Stimulated activated CD4-positive, alpha-beta T cell treated with anti-CD3 and anti-CD28 coated beads, Interleukin-4, amount 100 ng/mL, for 48 hours (primary cell): ENCODE results near the gene ELOVL1.

Source experiments
- DNase-seq, 2 donors: peaks; one replicate each; pipeline ENCODE4 v3.0.0-alpha.2; 2020; ENCODE audit warnings: low read depth in 2 of 2

The ELOVL1 gene

DNA sequence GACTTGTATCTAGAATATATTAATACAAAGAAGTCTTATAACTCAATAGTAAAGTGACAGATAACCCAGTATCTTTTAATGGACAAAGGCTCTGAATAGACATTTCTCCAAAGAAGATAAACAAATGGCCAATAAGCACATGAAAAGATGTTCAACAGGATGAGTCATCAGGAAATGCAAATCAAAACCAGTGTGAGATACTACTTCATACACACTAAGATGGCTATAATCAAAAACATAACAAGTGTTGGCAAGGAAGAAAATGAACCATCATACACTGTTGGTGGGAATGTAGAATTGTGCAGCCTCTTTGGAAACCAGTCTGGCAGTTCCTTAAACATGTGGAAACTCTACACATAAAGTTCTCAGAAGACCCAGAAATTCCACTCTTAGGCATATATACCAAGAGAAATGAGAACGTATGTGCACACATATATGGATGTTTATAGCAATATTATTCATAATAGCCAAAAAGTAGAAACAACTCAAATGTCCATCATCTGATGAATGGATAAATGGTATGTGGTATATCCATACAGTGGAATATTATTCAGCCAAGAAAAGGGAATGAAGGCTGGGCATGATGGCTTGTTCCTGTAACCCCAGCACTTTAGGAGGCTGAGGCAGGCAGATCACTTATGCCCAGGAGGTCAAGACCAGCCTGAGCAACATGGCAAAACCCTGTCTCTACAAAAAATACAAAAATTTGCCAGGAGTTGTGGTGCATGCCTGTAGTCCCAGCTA is 40.1 kb downstream of the ELOVL1 start:
- DNase-seq: no peak

DNA sequence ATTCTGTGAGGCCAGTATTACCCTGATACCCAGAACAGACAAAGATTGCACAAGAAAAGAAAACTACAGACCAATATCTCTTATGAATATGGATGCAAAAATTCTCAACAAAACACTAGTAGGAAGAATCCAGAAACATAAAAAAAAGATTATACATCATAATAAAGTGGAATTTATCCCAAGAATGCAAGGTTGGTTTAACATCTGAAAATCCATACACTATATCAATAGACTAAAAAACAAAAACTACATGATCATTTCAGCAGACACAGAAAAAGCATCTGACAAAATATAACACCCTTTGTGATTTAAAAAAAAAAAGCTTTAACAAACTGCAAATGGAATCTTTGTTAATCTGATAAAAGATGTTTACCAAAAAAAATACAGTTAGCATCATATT is 42.4 kb downstream of the ELOVL1 start:
- no peak for DNase-seq

DNA sequence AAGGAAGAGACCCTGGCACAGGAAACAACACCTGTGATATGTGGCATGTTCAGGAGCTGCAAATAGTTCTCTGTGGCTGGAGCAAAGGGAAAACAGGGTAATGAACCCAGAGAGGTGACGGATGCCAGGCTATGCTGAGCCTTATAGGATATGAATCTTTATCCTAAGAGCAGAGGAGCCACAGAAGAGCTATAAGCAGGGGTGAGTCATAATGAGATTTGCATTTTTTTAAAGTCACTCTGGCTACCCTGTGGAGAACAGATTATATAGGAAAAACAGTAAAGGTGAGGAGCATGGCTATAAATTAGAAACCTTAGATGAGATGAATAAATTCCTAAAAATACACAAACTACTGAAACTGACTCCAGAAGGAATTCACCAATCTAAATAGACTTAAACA is 43.0 kb downstream of the ELOVL1 start:
- DNase-seq: no peak

DNA sequence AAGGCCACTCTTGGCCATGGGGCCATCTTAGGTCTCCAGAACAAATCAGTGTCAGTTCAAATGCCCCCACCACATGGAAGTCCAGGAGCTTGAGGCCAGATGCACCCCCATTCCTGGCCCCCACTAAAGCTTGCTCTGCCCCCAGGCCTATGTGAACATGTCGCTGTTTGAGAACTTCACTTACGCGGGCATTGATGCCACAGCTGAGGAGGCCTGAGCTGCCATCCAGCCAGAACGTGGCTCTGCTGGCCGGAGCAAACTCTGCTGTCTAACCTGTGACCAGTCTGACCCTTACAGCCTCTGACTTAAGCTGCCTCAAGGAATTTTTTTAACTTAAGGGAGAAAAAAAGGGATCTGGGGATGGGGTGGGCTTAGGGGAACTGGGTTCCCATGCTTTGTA is 45.3 kb downstream of the ELOVL1 start:
- no peak for DNase-seq

DNA sequence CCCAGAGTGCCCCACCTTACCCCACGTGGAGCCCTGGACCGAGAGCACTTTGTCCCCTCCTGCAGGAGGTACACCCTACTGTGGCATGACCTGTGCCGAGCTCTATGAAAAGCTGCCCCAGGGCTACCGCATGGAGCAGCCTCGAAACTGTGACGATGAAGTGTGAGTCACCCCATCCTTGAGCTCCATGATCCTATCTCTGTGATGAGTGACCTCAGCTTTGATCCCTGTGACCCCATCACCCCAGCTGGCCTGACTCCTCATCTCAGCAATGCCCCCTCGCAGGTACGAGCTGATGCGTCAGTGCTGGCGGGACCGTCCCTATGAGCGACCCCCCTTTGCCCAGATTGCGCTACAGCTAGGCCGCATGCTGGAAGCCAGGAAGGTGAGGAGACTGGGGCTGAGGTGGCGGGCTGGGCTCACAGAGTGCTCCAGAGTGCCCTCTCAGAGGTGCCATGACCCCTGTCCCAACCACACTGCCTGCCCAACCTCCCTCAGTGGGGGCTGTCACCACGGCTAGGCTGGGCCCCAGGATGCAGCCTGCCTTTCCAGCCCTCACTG is 46.4 kb downstream of the ELOVL1 start:
- DNase-seq: no peak

DNA sequence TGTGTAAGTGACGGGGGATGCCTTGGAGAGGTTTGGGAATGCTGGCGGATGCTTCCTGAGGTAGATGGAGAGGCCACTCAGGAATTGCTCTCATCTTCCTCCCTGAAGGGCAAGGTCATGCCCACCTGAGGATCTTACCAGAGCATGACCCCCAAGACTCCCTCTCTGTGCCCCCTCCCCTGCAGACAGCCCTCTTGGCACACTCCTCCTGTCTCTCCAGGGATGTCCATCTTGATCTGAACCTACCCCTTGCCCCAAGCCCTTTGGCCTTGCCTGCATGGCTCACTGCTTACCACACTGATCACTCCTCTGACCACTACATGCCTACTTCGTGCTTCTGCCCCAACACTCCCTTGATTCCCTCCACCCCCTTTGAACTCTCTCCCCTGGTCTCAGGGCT is 48.0 kb downstream of the ELOVL1 start:
- DNase-seq: no peak

DNA sequence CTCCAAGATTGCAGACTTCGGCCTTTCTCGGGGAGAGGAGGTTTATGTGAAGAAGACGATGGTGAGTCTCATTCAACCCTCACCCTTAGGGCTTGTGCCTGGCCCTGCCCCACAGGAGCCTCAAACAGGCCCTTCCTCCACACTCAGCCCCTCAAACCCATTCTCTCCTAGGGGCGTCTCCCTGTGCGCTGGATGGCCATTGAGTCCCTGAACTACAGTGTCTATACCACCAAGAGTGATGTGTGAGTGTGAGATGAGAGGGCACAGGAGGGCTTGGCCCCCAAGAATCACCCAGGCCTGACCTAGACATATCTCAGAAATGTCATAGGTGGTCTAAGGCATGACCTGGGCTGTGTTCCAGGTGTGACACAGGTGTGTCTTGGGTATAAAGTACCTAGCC is 48.5 kb downstream of the ELOVL1 start:
- DNase-seq: no peak

DNA sequence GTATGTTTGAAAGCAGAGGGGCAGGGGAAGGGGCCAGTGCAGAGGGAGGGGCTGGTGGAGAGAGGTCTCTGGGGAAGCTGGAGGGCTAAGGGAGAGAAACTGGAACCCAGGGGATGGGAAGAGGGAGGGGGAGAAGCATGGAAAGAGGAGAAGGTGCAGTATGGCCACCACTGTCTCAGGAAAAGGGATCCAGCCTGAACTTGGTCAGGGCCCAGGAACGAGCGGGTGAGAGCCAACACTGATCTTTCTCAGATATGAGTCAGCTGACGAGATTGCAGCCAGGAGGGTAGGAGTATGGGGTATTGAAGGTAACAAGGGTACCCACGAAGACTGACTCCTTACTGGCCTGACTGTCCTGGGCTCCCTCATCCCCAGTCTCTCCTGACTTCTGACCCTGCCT is 49.0 kb downstream of the ELOVL1 start:
- no peak for DNase-seq

DNA sequence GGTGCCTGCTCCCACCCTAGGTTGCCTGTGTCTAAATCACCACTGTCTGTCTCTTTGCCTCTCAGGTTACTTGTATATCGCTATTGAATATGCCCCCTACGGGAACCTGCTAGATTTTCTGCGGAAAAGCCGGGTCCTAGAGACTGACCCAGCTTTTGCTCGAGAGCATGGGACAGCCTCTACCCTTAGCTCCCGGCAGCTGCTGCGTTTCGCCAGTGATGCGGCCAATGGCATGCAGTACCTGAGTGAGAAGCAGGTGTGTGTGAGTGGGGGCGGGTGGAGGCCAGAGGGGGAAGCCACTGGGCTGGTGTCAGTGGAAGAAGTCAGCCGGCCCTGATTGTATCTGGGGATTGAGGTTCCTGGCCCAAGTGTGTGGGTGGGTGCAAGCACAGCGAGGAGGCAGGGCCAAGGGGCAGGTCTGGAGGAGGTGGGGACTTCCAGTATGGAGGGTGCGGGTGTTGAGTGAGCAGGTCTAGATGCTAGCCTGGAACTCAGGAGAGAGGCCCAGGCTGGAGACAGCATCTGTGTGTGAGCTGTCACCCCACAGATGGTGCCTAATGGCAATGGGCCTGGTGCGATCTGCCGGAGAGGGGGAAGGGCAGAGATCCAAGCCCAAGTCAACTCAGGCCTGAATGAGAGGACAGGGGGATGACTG is 49.9 kb downstream of the ELOVL1 start:
- no peak for DNase-seq

DNA sequence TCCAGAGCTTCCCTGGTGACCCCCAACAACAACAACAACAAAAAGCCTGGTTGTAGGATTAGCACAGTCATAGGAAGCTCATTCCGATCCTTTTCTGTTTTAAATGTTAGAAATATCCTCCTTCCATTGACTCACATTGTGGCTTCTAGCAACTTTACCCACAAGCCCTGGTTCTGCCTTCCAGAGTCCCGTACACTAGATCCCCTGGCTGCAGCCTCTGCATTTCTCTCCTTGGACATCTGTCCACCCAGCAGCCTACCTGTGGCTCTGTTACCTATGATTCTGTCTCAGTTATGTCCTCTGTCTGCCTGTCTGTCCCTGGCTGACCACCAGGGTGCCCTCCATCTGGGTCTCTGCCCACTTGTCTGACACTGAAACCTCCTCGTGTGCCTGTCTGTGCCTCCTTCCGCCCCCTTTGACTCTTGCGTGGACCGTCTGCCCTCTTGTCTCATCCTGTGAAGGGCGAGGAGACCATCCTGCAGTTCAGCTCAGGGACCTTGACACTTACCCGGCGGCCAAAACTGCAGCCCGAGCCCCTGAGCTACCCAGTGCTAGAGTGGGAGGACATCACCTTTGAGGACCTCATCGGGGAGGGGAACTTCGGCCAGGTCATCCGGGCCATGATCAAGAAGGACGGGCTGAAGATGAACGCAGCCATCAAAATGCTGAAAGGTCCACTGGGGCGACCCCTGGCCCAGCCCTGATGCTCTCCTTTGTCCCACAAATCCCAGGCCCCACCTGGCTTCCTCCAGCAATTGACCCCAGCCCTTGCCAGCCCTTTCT is 50.9 kb downstream of the ELOVL1 start:
- DNase-seq: no peak

DNA sequence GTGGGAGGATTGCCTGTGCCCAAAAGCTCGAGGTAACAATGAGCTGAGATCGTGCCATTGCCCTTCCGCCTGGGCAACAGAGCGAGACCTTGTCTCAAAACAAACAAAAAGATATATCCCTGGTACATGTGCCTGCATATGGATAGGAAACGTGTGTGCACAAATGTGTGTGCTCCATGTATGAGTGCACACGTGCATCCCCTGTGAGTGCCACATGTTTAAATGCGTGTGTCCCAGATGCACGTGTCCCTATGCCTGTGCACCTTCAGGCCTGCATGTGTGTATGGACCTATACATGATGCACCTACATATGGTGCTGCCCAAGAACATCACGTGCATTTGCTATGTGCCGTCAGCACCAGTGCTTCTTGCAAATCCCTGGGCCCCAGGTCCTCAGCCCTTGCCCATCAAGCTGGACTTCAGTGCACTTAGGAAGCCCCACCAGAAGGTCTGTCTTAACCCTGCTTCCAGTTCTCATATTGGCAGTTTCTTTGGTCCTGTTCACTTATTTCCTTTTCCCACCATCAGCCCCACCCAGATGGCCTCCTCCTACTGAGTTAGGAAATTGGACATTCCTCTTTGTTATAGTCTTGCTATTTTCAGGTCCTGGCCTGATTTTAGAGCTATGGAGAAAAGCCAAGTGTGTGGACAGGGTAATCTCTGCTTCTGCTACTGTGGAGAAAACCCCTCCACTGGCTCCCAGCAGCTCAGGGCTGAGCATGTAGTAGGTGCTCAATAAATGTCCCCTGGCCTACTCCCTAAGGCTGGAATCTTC is 51.7 kb downstream of the ELOVL1 start:
- no peak for DNase-seq

DNA sequence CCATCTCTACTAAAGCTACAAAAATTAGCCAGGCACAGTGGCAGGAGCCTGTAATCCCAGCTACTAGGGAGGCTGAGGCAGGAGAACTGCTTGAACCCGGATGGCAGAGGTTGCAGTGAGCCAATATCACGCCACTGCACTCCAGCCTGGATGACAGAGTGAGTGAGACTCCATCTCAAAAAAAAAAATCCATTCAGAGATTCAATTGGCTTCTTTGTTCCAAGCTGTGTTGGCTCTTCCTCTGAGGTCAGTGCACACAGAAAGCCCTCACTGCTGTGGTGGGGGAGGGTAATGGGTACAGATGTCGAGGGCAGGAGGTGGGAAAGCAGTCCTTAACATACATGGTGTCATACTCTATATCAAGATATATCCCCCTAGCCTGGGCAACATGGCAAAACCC is 52.3 kb downstream of the ELOVL1 start:
- DNase-seq: no peak

DNA sequence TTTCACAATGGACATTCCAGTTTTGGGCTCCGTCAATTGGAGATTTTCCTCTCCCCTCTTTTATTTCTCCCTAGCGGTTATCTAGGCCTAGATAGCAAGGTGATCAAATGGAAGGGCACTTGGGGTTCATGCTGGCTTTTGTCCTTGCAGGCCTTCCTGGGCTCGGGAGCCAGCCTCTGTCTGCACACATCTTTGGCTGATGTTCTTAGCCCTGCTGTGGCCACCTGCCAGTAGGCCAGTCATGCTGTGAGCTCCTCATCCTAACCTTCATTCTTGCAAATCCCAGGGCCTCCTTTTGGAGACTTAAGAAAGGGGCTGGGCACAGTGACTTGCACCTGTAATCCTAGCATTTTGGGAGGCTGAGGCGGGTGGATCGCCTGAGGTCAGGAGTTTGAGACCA is 53.6 kb downstream of the ELOVL1 start:
- DNase-seq: no peak

DNA sequence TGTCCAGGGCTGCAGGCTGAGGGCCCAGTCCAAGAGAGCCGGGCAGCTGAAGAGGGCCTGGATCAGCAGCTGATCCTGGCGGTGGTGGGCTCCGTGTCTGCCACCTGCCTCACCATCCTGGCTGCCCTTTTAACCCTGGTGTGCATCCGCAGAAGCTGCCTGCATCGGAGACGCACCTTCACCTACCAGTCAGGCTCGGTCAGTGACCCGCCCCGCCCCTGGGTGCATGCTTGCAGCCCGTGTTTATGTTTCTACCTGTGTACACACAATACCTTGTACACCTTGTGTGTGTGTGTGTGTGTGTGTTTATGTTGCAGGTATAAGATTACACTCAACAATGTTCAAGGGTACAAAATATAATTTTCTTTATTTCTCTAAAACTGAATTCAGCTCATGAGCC is 54.0 kb downstream of the ELOVL1 start:
- DNase-seq: no peak
